Activated CD4-positive, alpha-beta T cell treated with anti-CD3 and anti-CD28 coated beads, Interleukin-2, amount 50 U/mL, for 16 hours (primary cell): ENCODE measurements around the gene CHMP1A.
"Not testable (repeated sequence)": the region's sequence is repeated elsewhere in the genome, so short reads cannot be mapped to it uniquely, and the experiment has no call there.

Experiments
- DNase-seq: peaks from one replicate; pipeline ENCODE4 v3.0.0-alpha.2; 2020

Gene CHMP1A

GRCh38 chr16:89691986-89692569 is 34.6 kb upstream of the CHMP1A start:
- DNase-seq = no peak

DNA sequence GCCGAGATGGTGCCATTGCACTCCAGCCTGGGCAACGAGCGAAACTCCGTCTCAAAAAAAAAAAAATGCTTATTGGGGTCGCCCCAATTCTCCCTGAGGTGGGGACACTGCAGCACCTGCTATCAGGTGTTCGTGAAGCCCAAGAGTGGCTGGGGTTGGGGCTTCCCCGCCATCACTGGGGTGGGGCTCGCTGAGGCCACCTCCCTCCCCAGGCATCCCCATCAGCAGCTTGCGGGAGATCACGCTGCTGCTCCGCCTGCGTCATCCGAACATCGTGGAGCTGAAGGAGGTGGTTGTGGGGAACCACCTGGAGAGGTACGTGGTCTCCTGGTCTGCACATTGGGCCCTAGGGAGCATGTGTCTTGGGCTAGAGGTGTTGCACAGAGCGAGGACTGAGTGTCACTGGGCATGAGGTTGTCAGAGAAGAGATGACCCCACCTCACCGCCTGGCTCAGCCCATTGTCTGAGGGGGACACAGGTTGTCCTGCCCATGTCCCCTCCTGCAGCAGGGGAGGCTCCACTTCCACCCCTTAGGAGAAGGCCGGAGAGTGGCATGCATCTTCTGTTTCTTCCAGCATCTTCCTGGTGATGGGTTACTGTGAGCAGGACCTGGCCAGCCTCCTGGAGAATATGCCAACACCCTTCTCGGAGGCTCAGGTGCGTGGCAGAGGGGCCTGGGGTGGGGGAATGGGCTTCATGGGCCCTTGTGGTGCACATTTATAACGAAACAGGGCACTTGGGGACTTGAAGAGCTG is 33.9 kb upstream of the CHMP1A start:
- no peak for DNase-seq

GRCh38 chr16:89690392-89690901 is 32.9 kb upstream of the CHMP1A start:
- DNase-seq = no peak

DNA sequence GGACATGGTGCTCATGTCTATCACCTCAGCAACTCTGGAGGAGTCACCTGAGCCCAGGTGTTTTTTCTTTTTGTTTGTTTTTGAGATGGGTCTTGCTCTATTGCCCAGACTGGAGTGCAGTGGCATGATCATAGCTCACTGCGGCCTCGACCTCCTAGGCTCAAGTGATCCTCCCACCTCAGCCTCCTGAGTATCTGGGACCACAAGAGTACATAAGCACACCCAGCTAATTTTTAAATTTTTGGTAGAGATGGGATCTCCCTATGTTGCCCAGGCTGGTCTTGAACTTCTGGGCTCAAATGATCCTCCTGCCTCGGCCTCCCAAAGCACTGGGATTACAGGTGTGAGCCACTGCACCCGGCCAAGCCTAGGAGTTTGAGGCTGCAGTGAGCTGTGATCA is 32.1 kb upstream of the CHMP1A start:
- not testable (repeated sequence) for DNase-seq

DNA sequence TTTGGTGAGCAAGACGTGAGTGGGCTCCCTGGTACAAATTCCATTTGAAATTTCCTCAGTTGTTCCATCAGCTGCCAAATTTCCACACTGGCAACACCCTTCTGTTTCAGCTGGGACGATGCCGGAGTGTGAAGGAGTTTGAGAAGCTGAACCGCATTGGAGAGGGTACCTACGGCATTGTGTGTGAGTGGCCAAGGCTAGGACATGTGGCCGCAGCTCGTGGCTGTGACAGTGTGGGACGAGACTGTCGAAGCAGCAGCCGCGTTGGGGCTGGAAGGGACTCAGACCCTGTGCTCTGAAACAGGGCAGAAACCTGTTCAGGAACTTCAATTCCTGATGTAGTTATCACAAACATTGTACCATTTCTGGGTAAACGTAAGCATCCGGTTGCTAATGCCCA is 31.6 kb upstream of the CHMP1A start:
- no peak for DNase-seq

GRCh38 chr16:89688395-89688794 is 30.9 kb upstream of the CHMP1A start:
- DNase-seq = no peak

DNA sequence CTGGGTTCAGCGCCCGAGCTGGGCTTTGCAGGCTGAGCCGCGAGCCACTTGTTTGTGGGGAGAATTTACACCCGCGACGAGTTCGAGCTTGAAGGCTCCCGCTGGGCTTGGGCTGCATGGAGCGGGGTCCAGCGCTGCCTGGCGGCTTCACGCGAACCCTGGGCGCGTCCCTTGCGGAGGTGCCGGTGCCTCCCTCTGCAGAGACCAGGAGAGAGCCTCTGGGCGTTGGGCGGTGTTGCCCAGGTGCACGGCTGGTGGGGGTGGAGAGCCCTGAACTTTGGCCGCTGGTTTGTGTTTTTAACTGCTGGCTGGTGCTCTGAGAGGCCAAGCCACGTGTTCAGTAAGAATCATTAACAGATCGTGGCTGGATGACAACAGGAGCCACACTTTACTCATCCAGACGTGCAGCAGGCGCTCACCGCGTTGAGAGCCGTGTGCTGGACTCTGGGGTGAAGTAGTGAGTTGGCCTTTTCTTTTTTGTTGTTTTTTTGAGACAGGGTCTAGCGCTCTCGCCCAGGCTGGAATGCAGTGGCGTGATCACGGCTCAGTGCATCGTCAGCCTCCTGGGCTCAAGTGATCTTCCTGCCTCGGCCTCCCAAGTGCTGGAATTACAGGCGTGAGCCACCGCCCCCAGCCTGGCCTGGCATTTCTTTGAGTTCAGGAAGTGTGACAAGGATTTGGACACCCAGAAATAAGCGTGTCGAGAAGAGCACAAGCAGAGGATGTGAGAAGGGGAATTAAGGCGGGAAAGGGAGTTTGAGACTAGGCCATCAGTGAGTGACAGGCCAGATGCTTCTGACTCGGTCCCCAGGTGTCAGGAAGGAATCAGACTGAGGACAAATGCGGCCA is 29.8 kb upstream of the CHMP1A start:
- peak; percentile 23 for DNase-seq

- DNase-seq = peak; percentile 93
These were observed 29.1 kb upstream of the CHMP1A start, which contains the start of gene CDK10 for GRCh38 chr16:89686520-89687091. Gene CDK10 (plus strand): TSS chr16:89686689. CDS start chr16:89686711, 22 bp downstream.

DNA sequence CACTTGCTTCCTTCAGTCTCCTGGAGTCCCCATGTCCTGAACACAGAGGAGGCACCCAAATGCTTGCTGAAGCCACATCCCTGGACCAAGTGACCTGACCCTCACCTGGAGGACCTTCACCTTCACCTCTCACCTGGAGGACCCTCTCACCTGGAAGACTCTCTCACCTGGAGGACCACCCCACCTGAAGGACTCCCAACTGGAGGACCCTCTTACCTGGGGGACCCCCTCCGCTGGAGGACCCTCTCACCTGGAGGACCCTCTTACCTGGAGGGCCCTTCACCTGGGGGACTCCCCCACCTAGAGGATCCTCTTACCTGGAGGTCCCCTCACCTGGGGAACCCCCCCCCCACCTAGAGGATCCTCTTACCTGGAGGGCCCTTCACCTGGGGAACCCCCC is 28.4 kb upstream of the CHMP1A start:
- DNase-seq = no peak

GRCh38 chr16:89678258-89678657 is 20.8 kb upstream of the CHMP1A start:
- no peak for DNase-seq

DNA sequence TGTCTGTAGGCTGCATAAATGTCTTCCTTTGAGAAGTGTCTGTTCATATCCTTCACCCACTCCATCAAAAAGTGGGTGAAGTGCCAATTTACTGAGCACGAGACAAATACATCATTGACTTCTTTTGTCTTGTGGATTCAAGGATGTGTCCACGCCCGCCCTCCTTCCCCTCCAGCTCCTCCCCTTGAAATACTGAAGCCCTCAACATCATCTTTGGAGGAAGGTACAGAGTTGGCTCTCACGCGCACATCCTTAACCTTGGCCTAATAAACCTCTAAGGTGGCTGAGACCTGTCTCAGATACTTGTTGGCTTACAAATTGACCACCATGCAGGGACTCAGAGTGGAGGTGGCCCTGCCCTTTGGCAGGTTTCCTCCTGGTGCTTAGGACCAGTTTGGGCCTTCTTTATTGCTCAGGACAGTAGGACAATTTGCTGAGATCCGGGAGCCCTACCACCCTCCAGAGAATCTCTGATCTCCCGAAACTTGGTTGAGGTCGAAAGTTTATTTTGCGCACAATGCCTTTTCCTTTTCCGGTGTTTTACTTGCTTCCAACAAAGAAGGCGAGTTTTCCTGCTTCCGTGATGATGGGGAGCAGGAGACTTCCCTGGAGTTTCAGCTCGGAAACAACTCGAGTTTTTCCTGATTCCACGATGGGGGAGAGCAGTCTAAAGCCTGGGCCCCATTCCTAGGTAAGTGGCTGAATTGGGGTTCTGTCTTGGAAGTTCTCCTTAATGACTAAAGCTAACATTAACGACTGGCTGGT is 14.9 kb upstream of the CHMP1A start:
- DNase-seq = no peak

- not testable (repeated sequence) for DNase-seq
These were observed 14.1 kb upstream of the CHMP1A start for GRCh38 chr16:89671565-89671964.

GRCh38 chr16:89670496-89671431 is 13.3 kb upstream of the CHMP1A start:
- no peak for DNase-seq

GRCh38 chr16:89669755-89670154 is 12.2 kb upstream of the CHMP1A start:
- DNase-seq = no peak

- no peak for DNase-seq
These were observed 11.3 kb upstream of the CHMP1A start for GRCh38 chr16:89668790-89669158.

- no peak for DNase-seq
These were observed 10.1 kb upstream of the CHMP1A start for GRCh38 chr16:89667633-89668032.

GRCh38 chr16:89667000-89667399 is 9.5 kb upstream of the CHMP1A start:
- peak; percentile 30 for DNase-seq

GRCh38 chr16:89664238-89664637 is 6.7 kb upstream of the CHMP1A start:
- not testable (repeated sequence) for DNase-seq

- DNase-seq = no peak
These were observed 3.7 kb upstream of the CHMP1A start for GRCh38 chr16:89661215-89661614.

DNA sequence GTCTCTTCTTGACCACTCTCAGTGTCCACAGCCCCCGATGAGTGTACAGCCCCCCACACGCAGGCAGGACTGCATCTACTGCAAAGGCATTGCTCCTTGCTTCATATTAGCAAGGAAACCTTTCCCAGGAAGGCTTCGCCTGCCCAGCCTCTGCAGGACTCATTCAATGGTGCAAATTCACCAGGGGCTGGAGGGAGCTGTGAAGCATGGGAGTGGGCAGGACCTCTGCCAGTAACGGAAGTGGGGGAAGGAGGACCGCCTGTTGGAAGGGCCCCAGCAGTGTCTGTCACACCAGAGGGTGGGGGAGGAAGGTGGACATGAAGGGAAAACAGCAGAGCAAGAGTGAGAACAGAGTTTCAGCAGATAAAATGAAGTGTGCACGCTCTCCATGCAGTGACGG is 2.6 kb upstream of the CHMP1A start:
- no peak for DNase-seq

DNA sequence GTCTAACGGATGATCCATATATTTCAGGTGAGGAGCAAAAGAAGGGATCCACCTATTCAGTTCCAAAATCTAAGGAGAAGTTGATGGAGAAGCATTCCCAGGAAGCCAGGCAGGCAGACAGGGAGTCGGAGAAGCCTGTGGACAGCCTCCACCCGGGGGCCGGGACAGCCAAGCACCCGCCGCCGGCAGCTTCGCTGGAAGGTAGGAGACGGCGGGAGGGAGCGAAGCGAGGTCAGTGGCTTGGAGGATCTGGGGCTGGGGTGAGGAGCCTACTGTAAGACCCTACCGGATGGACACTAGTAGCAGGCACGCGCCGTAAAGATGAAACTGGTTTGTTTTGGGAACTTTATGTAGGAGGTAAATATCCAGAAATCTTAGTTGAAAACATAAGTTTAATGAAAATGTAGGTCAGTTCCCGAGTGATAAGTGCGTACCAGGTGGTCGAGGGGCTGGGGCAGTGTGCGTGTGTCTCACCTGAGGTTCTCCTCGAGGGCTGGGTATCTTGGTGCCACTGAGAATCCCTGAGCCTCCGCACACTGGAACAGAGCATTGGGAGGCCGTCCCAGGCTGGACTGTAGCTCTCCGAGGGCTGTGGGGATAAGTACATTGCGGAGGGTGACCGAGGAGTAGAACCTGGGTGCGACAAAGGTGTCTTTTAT is 842 bp upstream of the CHMP1A start:
- DNase-seq = peak; percentile 15
